ENCODE measurements around the gene RASA4.
A peak's percentile ranks its signal among the peaks of the same experiment; 100 is the strongest.
"Not testable (repeated sequence)": the region's sequence is repeated elsewhere in the genome, so short reads cannot be mapped to it uniquely, and the experiment has no call there.

Gene RASA4

GRCh38 chr7:102542771-102543170 lies 73.8 kb downstream of the RASA4 start:
- CTCF ChIA-PET; H3K4me1 ChIP-seq (ENCODE audit: control extremely low read depth in 1 of 4, control insufficient read depth in 4 of 4, insufficient read depth in 4 of 4, low read length in 3 of 4); H3K4me3 ChIP-seq (ENCODE audit: control insufficient read depth in 1 of 7, extremely low read depth in 1 of 7, insufficient read depth in 4 of 7, low read depth in 2 of 7, low read length in 6 of 7); H3K9me3 ChIP-seq (ENCODE audit: control extremely low read depth in 1 of 5, control insufficient read depth in 4 of 5, insufficient read depth in 2 of 5, low read depth in 1 of 5, low read length in 4 of 5); DNase-seq; H3K36me3 ChIP-seq (ENCODE audit: control insufficient read depth in 4 of 4, insufficient read depth in 4 of 4, low read length in 3 of 4); H3K27ac ChIP-seq (ENCODE audit: insufficient read depth in 1 of 2, low read depth in 1 of 2, low read length in 2 of 2, poor library complexity in 1 of 2, severe bottlenecking in 2 of 2); H3K27me3 ChIP-seq (replicated peaks in 2 of 5; ENCODE audit: control insufficient read depth in 4 of 5, insufficient read depth in 5 of 5, low read length in 4 of 5); POLR2A ChIA-PET: not testable (repeated sequence)
- WGBS (ENCODE audit: insufficient coverage) = no CpG with 5 or more reads among the region's 11 CpGs

- H3K4me3 ChIP-seq (ENCODE audit: control insufficient read depth in 1 of 7, extremely low read depth in 1 of 7, insufficient read depth in 4 of 7, low read depth in 2 of 7, low read length in 6 of 7); CTCF ChIA-PET; POLR2A ChIA-PET; H3K27me3 ChIP-seq (replicated peaks in 2 of 5; ENCODE audit: control insufficient read depth in 4 of 5, insufficient read depth in 5 of 5, low read length in 4 of 5); H3K4me1 ChIP-seq (ENCODE audit: control extremely low read depth in 1 of 4, control insufficient read depth in 4 of 4, insufficient read depth in 4 of 4, low read length in 3 of 4); H3K36me3 ChIP-seq (ENCODE audit: control insufficient read depth in 4 of 4, insufficient read depth in 4 of 4, low read length in 3 of 4); H3K9me3 ChIP-seq (ENCODE audit: control extremely low read depth in 1 of 5, control insufficient read depth in 4 of 5, insufficient read depth in 2 of 5, low read depth in 1 of 5, low read length in 4 of 5); DNase-seq; H3K27ac ChIP-seq (ENCODE audit: insufficient read depth in 1 of 2, low read depth in 1 of 2, low read length in 2 of 2, poor library complexity in 1 of 2, severe bottlenecking in 2 of 2): not testable (repeated sequence)
- no CpG with 5 or more reads among the region's 8 CpGs for WGBS (ENCODE audit: insufficient coverage)
These were observed 74.5 kb downstream of the RASA4 start for GRCh38 chr7:102542083-102542482.

GRCh38 chr7:102540604-102541003 lies 76.0 kb downstream of the RASA4 start:
- CTCF ChIA-PET; H3K27ac ChIP-seq (ENCODE audit: insufficient read depth in 1 of 2, low read depth in 1 of 2, low read length in 2 of 2, poor library complexity in 1 of 2, severe bottlenecking in 2 of 2); DNase-seq; H3K9me3 ChIP-seq (ENCODE audit: control extremely low read depth in 1 of 5, control insufficient read depth in 4 of 5, insufficient read depth in 2 of 5, low read depth in 1 of 5, low read length in 4 of 5); POLR2A ChIA-PET; H3K27me3 ChIP-seq (replicated peaks in 2 of 5; ENCODE audit: control insufficient read depth in 4 of 5, insufficient read depth in 5 of 5, low read length in 4 of 5); H3K36me3 ChIP-seq (ENCODE audit: control insufficient read depth in 4 of 4, insufficient read depth in 4 of 4, low read length in 3 of 4); H3K4me1 ChIP-seq (ENCODE audit: control extremely low read depth in 1 of 4, control insufficient read depth in 4 of 4, insufficient read depth in 4 of 4, low read length in 3 of 4); H3K4me3 ChIP-seq (ENCODE audit: control insufficient read depth in 1 of 7, extremely low read depth in 1 of 7, insufficient read depth in 4 of 7, low read depth in 2 of 7, low read length in 6 of 7): not testable (repeated sequence)
- no CpG with 5 or more reads among the region's 6 CpGs for WGBS (ENCODE audit: insufficient coverage)

- H3K27ac ChIP-seq (ENCODE audit: insufficient read depth in 1 of 2, low read depth in 1 of 2, low read length in 2 of 2, poor library complexity in 1 of 2, severe bottlenecking in 2 of 2); H3K4me3 ChIP-seq (ENCODE audit: control insufficient read depth in 1 of 7, extremely low read depth in 1 of 7, insufficient read depth in 4 of 7, low read depth in 2 of 7, low read length in 6 of 7); H3K9me3 ChIP-seq (ENCODE audit: control extremely low read depth in 1 of 5, control insufficient read depth in 4 of 5, insufficient read depth in 2 of 5, low read depth in 1 of 5, low read length in 4 of 5); H3K36me3 ChIP-seq (ENCODE audit: control insufficient read depth in 4 of 4, insufficient read depth in 4 of 4, low read length in 3 of 4); H3K4me1 ChIP-seq (ENCODE audit: control extremely low read depth in 1 of 4, control insufficient read depth in 4 of 4, insufficient read depth in 4 of 4, low read length in 3 of 4); CTCF ChIA-PET; H3K27me3 ChIP-seq (replicated peaks in 2 of 5; ENCODE audit: control insufficient read depth in 4 of 5, insufficient read depth in 5 of 5, low read length in 4 of 5); POLR2A ChIA-PET: not testable (repeated sequence)
- WGBS (ENCODE audit: insufficient coverage) = no CpG with 5 or more reads among the region's 8 CpGs
- peak in 2 of 3 donors; percentile 13 to 53 for DNase-seq
These were observed 81.4 kb downstream of the RASA4 start for GRCh38 chr7:102535062-102535615.

- POLR2A ChIA-PET; H3K9me3 ChIP-seq (ENCODE audit: control extremely low read depth in 1 of 5, control insufficient read depth in 4 of 5, insufficient read depth in 2 of 5, low read depth in 1 of 5, low read length in 4 of 5); H3K27ac ChIP-seq (ENCODE audit: insufficient read depth in 1 of 2, low read depth in 1 of 2, low read length in 2 of 2, poor library complexity in 1 of 2, severe bottlenecking in 2 of 2); H3K4me3 ChIP-seq (ENCODE audit: control insufficient read depth in 1 of 7, extremely low read depth in 1 of 7, insufficient read depth in 4 of 7, low read depth in 2 of 7, low read length in 6 of 7); H3K27me3 ChIP-seq (replicated peaks in 2 of 5; ENCODE audit: control insufficient read depth in 4 of 5, insufficient read depth in 5 of 5, low read length in 4 of 5); CTCF ChIA-PET; H3K36me3 ChIP-seq (ENCODE audit: control insufficient read depth in 4 of 4, insufficient read depth in 4 of 4, low read length in 3 of 4); DNase-seq; H3K4me1 ChIP-seq (ENCODE audit: control extremely low read depth in 1 of 4, control insufficient read depth in 4 of 4, insufficient read depth in 4 of 4, low read length in 3 of 4): not testable (repeated sequence)
- 100% methylated on average over 1 of the region's 2 CpGs for WGBS (ENCODE audit: insufficient coverage)
These were observed 84.4 kb downstream of the RASA4 start for GRCh38 chr7:102532127-102532526.

- H3K27ac ChIP-seq (ENCODE audit: insufficient read depth in 1 of 2, low read depth in 1 of 2, low read length in 2 of 2, poor library complexity in 1 of 2, severe bottlenecking in 2 of 2); H3K36me3 ChIP-seq (ENCODE audit: control insufficient read depth in 4 of 4, insufficient read depth in 4 of 4, low read length in 3 of 4); H3K9me3 ChIP-seq (ENCODE audit: control extremely low read depth in 1 of 5, control insufficient read depth in 4 of 5, insufficient read depth in 2 of 5, low read depth in 1 of 5, low read length in 4 of 5); DNase-seq; H3K4me3 ChIP-seq (ENCODE audit: control insufficient read depth in 1 of 7, extremely low read depth in 1 of 7, insufficient read depth in 4 of 7, low read depth in 2 of 7, low read length in 6 of 7); POLR2A ChIA-PET; CTCF ChIA-PET; H3K27me3 ChIP-seq (replicated peaks in 2 of 5; ENCODE audit: control insufficient read depth in 4 of 5, insufficient read depth in 5 of 5, low read length in 4 of 5); H3K4me1 ChIP-seq (ENCODE audit: control extremely low read depth in 1 of 4, control insufficient read depth in 4 of 4, insufficient read depth in 4 of 4, low read length in 3 of 4): not testable (repeated sequence)
- WGBS (ENCODE audit: insufficient coverage) = no CpG with 5 or more reads among the region's 7 CpGs
These were observed 85.0 kb downstream of the RASA4 start for GRCh38 chr7:102531583-102531982.

- H3K36me3 ChIP-seq (ENCODE audit: control insufficient read depth in 4 of 4, insufficient read depth in 4 of 4, low read length in 3 of 4); H3K4me1 ChIP-seq (ENCODE audit: control extremely low read depth in 1 of 4, control insufficient read depth in 4 of 4, insufficient read depth in 4 of 4, low read length in 3 of 4); CTCF ChIA-PET; H3K9me3 ChIP-seq (ENCODE audit: control extremely low read depth in 1 of 5, control insufficient read depth in 4 of 5, insufficient read depth in 2 of 5, low read depth in 1 of 5, low read length in 4 of 5); POLR2A ChIA-PET; H3K27me3 ChIP-seq (replicated peaks in 2 of 5; ENCODE audit: control insufficient read depth in 4 of 5, insufficient read depth in 5 of 5, low read length in 4 of 5); H3K4me3 ChIP-seq (ENCODE audit: control insufficient read depth in 1 of 7, extremely low read depth in 1 of 7, insufficient read depth in 4 of 7, low read depth in 2 of 7, low read length in 6 of 7); DNase-seq; H3K27ac ChIP-seq (ENCODE audit: insufficient read depth in 1 of 2, low read depth in 1 of 2, low read length in 2 of 2, poor library complexity in 1 of 2, severe bottlenecking in 2 of 2): not testable (repeated sequence)
- WGBS (ENCODE audit: insufficient coverage) = no CpG with 5 or more reads among the region's 13 CpGs
These were observed 88.4 kb downstream of the RASA4 start for GRCh38 chr7:102527822-102528793.
